Measurements from ENCODE around the gene QRFP.

Gene QRFP

DNA sequence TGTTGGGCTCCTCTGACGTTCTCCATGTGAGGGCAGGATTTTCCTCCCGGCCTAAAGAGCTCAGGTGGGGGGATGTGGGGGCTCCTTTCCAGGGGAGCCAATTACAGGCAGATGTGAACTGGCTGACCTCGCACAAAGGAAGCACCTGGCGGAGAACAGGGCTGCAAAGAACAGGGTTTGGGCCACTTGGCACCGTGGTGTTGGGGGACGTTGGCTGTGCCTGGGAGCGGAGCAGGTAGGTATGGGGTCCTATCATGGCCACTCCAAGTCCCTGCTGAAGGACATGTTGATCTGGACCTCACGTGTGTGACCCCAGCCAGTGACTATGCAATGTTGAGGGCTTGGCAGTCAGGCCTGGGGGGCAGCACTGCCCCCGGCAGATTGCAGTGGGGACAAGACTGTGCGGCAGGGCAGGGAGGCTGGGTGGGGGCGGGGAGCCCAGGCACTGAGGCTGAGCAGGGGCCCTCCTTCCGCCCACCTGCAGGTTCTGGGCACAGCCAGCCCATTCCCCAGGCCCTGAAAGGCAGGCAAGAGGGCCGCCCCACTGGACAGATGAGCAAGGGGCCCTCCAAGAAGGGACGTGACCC is 23.0 kb upstream of the QRFP start:
- H3K4me3 ChIP-seq (replicated peaks in 1 of 2; ENCODE audit: low read depth in 2 of 2, low read length in 2 of 2) = no peak overlapping the region
- no peak for DNase-seq (ENCODE audit: low read depth in 2 of 2)
- TF ChIP-seq, protein P1, sequence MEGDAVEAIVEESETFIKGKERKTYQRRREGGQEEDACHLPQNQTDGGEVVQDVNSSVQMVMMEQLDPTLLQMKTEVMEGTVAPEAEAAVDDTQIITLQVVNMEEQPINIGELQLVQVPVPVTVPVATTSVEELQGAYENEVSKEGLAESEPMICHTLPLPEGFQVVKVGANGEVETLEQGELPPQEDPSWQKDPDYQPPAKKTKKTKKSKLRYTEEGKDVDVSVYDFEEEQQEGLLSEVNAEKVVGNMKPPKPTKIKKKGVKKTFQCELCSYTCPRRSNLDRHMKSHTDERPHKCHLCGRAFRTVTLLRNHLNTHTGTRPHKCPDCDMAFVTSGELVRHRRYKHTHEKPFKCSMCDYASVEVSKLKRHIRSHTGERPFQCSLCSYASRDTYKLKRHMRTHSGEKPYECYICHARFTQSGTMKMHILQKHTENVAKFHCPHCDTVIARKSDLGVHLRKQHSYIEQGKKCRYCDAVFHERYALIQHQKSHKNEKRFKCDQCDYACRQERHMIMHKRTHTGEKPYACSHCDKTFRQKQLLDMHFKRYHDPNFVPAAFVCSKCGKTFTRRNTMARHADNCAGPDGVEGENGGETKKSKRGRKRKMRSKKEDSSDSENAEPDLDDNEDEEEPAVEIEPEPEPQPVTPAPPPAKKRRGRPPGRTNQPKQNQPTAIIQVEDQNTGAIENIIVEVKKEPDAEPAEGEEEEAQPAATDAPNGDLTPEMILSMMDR (IDR thresholded peaks at IDR 0.05; ENCODE audit: low read depth, low read length) = no peak

DNA sequence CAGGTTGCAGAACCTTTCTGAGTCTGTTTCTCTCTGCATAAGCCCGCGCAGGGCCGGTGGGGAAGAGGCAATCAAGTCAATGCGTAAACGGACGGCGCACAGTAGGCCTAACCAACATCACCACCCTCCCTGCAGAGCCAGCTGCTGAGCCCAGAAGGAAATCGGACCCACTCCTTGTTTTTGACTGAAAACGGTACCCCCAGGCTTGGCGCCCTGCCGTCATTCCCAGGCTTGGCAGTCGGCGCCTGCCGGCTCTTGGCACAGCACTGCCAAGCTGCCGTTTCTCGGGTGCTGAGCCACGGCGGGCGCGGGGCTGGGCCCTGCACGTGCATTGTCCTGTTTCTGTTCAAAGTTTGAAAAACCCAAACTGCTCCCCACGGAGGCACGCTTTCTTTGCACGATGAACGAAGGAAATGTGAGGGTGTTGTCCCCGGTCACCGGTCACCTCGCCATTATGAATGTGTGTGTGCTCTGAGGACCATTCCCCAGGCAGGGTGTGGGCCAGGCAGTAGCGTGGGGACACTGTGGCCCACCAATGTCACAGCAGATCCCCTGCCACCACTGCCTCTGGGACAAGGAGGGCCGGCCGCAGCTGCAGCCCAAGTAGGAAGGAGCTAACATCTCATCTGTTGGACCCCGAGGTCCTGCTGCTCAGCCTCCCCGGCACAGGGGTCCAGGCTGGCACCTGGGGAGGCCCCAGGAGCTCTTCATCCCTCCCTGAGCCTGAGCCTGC is 22.4 kb upstream of the QRFP start:
- no peak for DNase-seq (ENCODE audit: low read depth in 2 of 2)
- no peak overlapping the region for H3K4me3 ChIP-seq (replicated peaks in 1 of 2; ENCODE audit: low read depth in 2 of 2, low read length in 2 of 2)
- TF ChIP-seq, protein P1 (IDR thresholded peaks at IDR 0.05; ENCODE audit: low read depth, low read length) = no peak

DNA sequence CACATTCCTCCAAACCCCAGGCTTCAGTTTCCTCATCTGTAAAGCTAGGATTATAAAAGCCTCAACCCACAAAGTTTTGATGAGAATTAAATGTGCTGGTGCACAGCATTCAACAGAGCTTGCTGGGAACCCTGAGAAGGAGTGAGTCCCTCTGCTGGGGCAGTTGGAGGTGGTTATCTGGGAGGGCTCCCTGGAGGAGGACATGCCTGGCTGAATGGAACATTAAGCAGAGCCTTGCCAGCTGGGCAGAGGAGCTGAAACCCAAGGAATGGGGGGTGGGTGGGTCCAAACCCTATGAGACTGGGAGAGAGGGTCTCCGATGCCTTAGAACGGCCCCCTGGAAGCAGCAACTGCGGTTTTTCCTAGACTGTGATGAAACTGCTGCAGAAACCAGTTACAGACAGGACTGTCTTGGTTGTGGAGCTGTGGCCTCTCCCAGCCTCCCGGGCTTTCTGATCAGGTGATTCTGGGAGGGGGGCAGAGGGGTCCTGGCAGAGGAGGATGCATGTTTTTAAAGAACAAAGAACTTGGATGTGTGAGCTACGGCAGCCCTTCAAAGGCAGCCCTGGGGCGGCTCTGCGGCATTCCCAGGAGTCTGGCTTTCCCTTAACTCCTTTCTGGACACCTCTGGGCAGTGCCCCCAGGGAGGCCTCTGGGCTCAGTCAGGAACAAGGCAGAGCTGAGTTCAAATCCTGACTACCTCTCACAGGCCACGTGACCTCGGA is 21.7 kb upstream of the QRFP start:
- H3K4me3 ChIP-seq (replicated peaks in 1 of 2; ENCODE audit: low read depth in 2 of 2, low read length in 2 of 2) = no peak overlapping the region
- no peak for DNase-seq (ENCODE audit: low read depth in 2 of 2)
- TF ChIP-seq, protein P1 (IDR thresholded peaks at IDR 0.05; ENCODE audit: low read depth, low read length) = no peak

DNA sequence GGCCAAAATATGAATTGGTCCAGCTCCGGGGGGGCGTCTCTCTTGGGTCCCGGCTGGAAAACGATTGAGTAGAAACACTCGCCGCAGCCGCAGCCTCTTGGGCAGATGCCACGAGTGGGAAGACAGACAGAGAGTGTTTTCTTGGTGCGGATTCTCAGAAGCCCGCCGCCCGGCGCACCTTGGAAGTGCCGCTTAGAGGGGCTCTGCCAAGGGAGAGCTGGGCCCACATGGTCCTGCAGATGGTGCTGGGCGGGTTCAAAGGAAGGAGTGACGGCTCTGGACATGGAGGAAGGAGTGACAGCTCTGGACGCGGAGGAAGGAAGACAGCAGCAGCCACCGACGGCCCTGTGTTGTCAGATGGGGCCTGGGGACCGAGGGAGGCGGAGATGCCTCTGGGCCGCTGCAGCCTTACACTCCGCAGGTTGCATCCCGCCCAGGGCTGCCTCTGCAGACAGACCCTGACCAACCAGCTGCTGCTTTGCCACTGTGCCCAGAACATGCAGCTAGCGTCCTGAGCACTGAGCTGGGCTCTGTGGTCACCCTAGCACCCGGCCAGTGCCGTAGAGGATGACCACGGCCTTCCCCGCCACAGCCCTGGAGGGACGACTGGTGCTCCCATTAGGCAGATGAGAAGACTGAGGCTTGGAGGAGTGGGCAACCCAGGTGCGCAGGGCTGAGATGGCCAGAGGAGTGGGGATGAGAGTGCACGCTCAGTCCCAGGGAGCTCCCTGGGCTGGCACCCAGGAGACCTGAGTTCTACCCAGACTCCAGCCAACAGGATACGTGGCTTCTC is 20.8 kb upstream of the QRFP start:
- no peak overlapping the region for H3K4me3 ChIP-seq (replicated peaks in 1 of 2; ENCODE audit: low read depth in 2 of 2, low read length in 2 of 2)
- TF ChIP-seq, protein P1 (IDR thresholded peaks at IDR 0.05; ENCODE audit: low read depth, low read length) = no peak
- DNase-seq (ENCODE audit: low read depth in 2 of 2) = no peak

DNA sequence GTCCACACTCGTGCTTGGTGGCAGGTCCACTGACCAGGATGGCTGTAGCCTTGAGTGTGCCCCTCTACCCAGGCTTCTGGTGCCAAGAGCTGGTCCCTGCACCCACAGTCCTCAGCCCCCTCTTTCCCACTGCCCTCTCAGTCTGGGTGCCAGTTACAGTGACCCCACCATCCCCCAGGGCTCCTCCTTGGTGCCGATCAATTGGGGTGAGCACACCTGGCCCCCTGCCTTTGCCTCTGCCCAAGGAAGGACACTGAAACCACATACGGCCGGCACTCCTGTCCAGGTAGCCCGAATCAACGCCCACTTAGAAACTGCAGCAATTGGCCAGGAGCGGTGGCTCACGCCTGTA is 18.5 kb upstream of the QRFP start:
- TF ChIP-seq, protein P1 (IDR thresholded peaks at IDR 0.05; ENCODE audit: low read depth, low read length) = no peak
- no peak for DNase-seq (ENCODE audit: low read depth in 2 of 2)
- H3K4me3 ChIP-seq (replicated peaks in 1 of 2; ENCODE audit: low read depth in 2 of 2, low read length in 2 of 2) = no peak overlapping the region

DNA sequence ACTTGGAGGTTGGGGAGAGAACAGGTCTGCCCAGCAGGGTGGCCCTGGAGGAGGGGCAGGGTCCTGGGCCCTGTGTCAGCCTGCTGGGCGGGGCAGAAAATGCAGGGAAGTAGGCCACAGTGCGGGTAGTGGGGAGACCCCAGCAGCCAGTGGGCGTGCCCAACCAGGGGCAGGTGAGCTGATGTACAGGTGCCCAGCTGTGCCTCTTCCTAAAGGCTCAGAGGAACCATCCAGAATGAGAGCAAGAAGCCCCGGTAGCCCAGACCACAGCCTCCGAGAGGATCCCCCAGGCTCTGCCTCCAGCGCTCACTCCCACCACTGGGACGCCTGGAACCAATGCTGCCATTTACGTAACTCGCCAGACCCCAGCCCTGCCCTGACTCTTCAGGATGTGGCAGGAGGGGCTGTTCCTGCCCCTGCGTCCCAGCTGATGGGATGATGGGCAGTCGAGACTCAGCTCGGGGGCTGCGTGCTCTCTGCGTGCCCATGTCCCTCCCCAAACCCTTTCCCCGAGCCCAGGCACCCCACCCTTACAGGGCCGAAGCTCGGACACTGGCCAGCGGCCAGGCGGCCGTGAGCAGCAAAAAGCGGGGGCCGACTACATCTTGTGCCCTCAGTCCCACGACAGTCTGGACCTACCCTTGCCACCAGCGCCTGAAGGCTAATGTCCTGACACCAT is 17.9 kb upstream of the QRFP start:
- TF ChIP-seq, protein P1 (IDR thresholded peaks at IDR 0.05; ENCODE audit: low read depth, low read length) = no peak
- DNase-seq (ENCODE audit: low read depth in 2 of 2) = no peak
- H3K4me3 ChIP-seq (replicated peaks in 1 of 2; ENCODE audit: low read depth in 2 of 2, low read length in 2 of 2) = no peak overlapping the region
